GM21825 (cell line): Measurements from ENCODE around the gene GAN.
"Not testable (repeated sequence)": the region's sequence is repeated elsewhere in the genome, so short reads cannot be mapped to it uniquely, and the experiment has no call there.

Experiments used
- ATAC-seq: cut with Tn5 transposase; IDR thresholded peaks from one replicate; pipeline ENCODE4 v1.9.1; 2021; ENCODE audit warnings: mild to moderate bottlenecking, moderate library complexity; ENCODE audit not compliant: unreplicated experiment

Gene GAN

GRCh38 chr16:81421536-81421935 lies 106.8 kb downstream of the GAN start:
- no peak for ATAC-seq

DNA sequence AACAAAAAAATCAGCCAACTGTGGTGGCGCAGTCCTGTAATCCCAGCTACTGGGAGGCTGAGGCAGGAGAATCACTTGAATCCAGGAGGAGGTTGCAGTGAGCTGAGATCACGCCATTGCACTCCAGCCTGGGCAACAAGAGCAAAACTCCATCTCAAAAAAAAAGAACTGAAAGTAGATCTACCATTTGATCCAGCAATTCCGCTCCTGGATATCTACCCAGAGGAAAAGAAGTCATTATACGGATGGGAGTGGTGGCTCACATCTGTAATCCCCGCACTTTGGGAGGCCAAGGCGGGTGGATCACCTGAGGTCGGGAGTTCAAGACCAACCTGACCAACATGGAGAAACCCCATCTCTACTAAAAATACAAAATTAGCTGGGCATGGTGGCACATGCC lies 107.4 kb downstream of the GAN start:
- not testable (repeated sequence) for ATAC-seq

- ATAC-seq: no peak
Observed at GRCh38 chr16:81424771-81425170, 110.0 kb downstream of the GAN start.

- ATAC-seq: no peak
Observed at GRCh38 chr16:81427219-81427618, 112.5 kb downstream of the GAN start.

GRCh38 chr16:81429045-81429521 lies 114.3 kb downstream of the GAN start:
- no peak for ATAC-seq

DNA sequence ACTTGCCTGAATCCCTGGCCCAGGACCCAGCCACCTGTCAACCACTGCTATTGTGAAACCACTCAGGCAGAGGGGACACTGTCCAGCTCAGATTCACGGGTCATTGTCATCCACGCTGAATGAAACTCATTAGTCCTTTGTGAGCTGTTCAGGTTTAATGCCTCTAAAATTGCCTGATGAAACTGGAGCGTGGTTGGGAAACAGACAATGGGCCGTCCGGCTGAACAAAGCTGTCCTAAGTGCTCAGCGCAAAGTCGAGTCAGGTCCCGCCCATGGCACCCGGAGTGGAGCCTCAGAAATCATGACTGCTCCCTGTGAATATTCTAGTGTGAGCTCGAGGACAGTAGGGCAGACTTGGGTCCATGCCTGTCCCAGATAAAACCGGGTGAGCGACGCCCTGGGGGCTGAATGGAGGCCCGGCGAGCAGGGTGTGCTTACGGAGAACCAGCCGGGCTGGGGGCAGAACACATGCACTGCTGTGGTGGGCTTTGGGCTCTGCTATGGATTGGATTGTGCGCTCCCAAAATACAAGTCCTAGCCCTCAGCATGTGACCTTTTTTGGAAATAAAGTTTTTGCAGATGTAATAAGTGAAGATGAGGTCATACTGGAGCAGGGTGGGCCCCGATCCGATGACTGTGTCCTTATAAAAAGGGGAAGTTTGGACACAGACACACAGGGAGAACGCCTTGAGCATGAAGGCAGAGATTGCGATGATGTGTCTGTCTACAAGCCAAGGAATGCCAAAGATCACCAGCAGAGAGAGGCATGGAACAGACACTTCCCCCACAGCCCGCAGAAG lies 117.0 kb downstream of the GAN start:
- ATAC-seq: no peak

- ATAC-seq: no peak
Observed at GRCh38 chr16:81432937-81433557, 118.3 kb downstream of the GAN start.

DNA sequence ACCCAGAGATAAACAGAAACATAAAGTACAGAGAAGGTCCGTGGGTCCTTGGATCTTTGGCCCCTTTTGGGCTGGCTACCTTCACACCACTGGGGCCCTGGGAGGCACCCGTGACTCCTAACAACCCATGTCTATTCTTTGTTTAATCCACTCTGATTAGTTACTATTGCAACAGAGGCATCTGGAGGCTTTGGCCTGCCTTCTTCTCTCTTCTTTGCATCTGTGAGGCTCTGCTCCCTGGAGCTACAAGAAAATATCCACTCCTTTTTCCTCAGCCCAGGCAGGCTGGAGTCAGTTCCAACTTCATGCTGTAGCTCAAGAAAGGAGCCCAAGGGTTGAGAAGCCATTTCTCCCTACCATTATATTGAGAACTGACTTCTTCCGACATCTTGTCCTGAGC lies 120.3 kb downstream of the GAN start:
- no peak for ATAC-seq

- no peak for ATAC-seq
Observed at GRCh38 chr16:81435567-81435966, 120.8 kb downstream of the GAN start.

- no peak for ATAC-seq
Observed at GRCh38 chr16:81436386-81436785, 121.6 kb downstream of the GAN start.

GRCh38 chr16:81437865-81438264 lies 123.1 kb downstream of the GAN start:
- ATAC-seq: no peak
